T-cell (primary cell): Measurements from ENCODE around the gene ANO1. TPM values are rescaled to one million over a fixed set of nuclear protein-coding genes. Genes with fewer than 3 reads are reported as not detected.

Experiments
- total RNA-seq, 35 experiments: library from RNA in 6 of 35; stranded (reverse) in 6 of 35; fragments of 120-200 nt in 1 of 35; gene quantifications; one replicate each; pipeline versions ENCODE4 v1.2.1 to v1.2.4 and lab custom pipeline; 2013 to 2026

Gene ANO1
- total RNA-seq, 5 donors from 2014 or later (not counting 1 experiment from before 2014, with no cell fraction given), result 0.19 to 0.38 (median 0.33) TPM; not detected in 2

Other genes starting within 250 kb of the ANO1 start
- 10 to 100 TPM in 4 of 5 donors, 1 to 10 TPM in 1; 8.4 to 53.9 (median 50.8) TPM for gene FADD, start 125.0 kb downstream of the ANO1 start, total RNA-seq
- gene PPFIA1, start 192.4 kb downstream of the ANO1 start, total RNA-seq, result 10 to 100 TPM; 41.0 to 50.7 (median 49.6) TPM